NCI-H524 (cell line): Measurements from ENCODE around the gene FOXP1.
"Not testable (repeated sequence)": the region's sequence is repeated elsewhere in the genome, so short reads cannot be mapped to it uniquely, and the experiment has no call there.

Experiments used
- DNase-seq, 2 experiments: peaks; one replicate each; lab custom pipeline; 2025; lab: John Stamatoyannopoulos, UW

The FOXP1 gene

DNA sequence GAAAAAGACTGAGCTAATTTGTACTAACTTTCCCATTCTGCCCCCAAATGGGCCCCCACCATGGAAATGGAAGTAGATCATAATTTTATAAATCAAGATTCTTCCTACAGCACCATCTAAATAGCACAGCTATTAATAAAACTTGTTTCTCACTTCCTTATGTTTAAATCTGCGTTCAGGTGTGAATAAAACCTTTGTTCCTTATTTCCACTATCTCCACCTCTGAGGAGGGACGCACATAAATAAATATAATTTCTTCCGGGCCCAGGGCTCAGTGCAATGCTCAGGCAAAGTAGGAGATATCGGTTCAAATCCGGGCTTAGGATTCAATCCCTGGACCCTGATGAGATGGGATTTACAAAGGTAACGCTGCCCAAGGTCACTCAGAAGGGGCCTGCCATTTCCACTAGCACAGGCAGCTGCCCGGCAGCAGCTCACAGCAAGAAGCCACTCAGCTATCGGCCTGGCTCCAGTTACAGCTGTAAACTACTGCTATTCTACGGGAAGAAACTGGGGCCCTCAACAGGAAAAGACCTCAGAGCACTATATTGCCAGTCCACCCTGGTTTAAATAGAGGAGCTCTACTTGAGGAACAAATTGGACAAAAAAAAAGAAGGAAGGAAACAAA, 52.5 kb downstream of the FOXP1 start:
- peak in 1 of 2 experiments; percentile 19 for DNase-seq

DNA sequence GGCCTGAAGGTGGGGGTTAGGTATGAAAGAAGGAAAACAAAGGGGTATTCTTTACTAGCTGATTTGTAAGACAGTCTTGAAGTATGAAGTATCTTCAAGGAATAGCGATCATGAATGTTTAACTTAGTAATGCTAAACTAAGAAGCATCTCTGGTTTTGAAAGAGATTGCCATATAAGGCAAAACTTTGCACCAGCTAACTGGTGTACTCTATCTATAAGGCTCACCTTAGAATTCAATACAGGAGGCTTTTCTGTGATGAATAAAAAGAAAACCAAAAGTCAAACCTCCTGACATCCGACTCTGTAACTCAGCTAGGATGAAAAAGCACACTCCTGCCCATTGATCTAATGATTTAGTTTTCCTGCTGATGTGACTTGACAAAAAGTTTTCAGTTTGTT, 54.7 kb downstream of the FOXP1 start:
- DNase-seq = no peak

DNA sequence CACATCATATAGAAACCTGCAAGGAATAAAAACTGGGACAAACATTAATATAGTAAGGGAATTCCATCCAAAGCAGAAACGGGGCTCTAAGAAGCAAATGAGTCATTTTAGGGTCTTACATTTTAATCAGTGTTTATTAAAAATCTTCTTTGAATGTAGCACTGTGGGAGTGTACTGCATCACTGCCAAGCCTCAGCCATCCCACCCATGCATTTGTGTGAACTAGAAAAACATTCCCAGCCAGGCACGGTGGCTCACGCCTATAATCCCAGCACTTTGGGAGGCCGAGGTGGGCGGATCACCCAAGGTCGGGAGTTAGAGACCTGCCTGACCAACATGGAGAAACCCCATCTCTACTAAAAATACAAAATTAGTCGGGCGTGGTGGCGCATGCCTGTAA, 57.1 kb downstream of the FOXP1 start:
- DNase-seq = not testable (repeated sequence)

DNA sequence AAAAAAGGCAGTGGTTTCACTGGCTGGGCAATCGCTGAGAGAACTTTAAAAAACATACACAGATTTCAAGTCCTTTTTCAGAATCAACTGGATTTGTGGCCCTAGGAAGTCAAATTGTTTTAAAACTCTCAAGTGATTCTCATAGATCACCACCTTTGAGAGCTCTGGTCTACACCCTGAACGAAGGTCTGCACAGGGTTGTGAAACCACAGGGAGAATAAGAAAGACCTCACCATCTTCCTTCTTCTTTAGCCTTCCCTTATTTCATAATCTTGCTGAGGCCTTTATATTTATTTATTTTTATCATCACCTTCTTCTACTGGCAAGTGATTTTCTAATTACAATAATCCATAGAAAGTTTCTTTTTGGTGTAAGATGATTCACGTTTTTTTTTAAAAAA, 58.1 kb downstream of the FOXP1 start:
- no peak for DNase-seq

DNA sequence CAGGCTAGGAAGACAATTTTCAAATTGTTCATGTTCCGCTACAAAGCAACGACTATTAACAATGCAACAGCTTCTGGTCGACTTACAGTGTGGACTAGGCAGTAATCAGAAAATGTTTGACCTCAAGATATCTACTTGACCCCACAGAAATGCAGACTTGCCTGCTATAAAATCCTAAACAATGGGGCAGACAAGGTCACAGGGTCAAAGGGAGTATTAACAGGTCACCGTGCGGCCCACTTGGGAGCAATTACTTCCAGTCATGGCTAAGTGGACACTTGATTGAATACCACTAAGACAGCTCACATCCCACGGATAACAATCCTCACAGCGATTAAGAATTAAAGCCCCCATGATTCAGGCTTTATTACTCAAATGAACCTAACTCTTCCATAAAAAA, 58.9 kb downstream of the FOXP1 start:
- no peak for DNase-seq

DNA sequence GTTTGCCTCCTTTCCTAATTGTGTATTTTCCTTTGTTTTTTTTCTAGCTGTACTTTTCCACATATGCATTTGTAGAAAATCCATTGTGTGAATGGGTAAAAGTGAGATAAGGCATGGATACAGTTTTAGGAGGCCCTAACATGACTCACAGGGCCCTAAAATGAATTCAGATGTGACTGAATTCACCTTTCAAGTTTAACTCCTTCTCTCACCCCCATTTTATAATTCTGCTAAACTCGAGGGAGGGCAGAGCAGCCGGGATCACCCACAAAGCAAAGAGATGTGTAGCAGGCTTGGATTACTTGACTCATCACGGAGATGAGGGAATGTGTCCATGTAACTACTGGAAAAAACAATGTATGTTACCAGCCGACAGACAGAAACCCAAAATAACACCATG, 59.9 kb downstream of the FOXP1 start:
- DNase-seq = no peak

DNA sequence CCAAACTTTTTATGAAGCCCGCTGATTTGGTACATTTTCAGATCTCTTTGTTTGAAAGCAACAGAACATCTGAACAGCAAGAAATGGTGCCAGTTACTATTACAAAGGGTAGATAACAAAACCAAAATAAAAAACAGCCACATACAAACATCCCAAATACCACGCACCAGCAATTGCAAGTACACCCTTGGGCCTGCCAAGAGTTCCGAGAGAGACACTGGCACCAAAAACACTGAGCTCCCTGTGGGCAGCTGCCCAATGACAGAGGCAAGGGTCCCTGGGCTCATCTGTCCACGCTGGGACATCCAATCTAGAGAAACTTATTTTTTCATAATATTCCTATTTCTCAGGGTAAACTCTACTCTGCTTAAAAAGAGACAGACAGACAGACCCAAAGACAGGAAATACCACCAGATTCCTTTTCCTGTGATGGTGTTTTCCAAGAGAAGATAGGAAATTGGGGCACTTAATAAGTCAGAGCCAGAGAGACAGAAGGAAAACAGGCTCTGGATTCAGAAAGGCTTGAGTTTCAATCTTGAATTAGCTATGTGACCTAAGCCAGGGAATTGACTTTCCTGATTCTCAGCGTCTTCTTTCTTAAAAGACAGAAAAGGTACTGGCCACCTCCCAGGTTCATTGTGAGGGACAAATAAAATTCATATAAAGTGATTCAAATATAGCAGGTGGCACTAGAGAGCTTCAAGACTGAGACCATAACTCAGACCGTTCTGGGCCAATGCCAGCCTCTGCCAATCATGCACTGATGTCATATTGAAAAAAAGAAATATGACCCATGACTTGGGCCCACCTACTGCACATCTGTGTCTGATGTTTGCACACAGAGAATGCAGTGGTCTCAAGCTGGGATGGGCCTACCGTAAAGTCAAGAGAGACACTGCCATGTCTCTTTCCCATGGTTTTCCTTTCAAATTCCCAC, 61.3 kb downstream of the FOXP1 start:
- DNase-seq = peak in 1 of 2 experiments; percentile 64

DNA sequence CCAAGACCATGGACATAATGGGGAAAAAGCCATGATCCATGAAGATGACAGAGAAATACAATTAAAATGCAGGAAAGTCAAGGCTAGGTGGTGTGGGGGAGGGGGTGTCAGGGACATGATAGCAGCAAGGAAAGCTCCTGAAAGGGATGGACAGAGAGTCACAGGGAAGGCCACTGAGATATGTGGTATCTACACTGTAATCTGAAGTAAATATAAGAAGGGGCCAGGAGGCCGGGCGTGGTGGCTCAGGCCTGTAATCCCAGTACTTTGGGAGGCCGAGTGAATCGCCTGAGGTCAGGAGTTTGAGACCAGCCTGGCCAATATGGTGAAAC, 62.5 kb downstream of the FOXP1 start:
- DNase-seq = no peak

DNA sequence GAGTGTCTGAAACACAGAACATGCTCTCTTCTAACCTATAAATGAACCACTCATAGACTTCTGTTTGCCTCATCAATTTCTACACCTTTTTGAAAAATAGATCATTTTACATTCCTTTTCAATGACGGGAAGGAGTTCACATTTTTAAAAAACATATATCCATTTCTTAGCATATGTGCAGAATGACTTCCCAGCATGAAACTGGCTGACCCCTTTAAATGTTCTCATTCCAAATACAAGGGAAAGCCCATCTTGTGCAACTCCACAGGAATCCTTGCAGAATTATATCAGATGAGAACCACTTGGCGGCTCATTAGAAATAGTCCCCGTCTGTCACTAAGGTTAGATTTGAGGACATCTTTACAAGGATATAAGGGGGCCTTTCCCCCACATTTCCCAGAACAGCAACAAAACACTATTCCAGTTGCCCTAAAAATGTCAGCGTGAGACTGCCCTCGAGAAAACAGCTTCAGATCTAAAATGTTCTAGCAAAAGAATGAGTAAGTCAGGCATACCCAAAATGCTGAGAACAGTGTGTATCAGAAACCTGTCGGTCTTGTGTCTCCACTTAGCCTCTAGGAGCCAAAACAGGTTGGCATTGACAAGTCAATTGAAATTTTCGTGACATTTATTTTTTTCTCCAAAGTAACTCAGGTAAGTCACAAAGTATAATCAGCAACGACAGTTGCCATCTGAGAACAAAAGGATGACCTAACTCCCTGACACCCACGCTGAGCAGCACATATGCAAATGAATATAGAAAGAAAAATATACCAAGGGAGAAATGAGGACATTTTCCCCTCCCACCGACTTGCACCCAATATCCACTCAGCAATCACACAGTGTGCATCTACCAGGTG, 63.1 kb downstream of the FOXP1 start:
- DNase-seq = peak in 1 of 2 experiments; percentile 44

DNA sequence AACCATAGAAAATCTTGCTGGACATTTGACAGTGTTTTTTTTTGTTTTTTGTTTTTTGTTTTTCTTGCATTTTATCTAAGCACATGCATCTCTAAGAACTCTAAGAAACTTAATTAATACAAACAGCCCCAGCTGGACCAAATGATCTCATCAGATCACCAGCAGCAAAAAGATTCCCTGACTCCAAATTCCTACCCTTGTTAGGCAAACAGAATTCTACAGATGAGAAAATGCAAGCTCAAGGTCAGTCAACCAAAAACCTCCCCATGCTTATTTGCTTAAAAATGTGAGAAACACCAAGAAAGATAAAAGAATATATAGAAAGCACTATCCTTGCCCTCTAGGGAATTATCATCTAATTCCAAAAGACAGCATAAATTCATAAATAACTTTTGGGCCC, 65.4 kb downstream of the FOXP1 start:
- DNase-seq = no peak

DNA sequence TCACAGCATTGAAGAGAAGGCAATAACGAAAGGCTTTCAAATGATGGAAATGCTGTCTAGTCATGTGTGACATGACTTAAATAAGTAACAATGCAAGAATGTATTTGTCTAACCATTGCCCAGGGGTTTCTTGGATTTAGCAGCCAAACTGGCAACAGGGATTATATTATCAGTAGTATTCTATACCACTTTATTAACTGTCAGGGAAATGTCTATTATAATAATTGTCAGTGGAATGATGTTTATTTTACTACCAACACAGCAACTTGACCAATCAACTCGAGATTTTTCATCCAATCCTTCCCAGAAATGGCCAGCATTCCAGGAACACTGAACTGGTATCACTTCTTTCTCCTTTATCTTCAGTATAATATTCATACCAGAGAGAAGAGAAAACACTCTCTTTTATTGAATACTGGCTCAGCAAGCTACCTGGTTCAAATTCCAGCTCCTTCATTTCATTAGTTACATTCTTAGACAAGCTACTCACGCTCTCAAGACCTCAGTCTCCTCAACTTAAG, 66.2 kb downstream of the FOXP1 start:
- no peak for DNase-seq

DNA sequence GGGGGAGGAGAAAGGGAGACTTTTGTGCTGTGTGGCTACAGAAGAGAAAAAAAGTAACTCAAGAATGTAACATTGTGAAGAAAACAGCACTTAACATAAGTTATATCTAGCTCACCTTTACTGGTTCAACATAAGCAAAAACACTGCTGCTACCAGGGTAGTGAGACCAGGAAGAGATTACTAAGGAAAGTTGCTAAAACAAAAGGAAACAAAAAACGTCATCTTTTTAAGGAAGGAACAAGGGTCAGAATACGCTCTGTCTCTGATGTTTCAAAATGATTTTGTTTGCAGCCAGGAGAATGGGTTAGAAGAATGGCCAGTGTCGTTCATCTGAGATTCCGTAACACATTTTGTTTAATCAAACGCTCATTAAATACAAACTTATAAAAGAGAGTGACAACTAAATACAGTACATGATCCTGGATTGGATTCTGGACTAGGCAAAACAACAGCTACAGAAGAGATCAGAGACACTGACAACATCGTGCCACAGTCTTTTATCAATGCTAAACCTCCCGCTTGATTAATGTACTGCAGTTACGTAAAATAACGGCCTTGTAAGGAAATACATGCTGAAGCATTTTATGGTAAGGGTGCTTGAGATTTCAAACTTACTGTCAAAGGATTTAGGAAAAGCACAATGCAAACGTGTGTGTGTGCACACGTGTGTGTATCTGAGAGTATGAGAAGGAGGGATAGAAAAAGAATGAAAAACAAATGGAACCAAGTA, 67.7 kb downstream of the FOXP1 start:
- no peak for DNase-seq

DNA sequence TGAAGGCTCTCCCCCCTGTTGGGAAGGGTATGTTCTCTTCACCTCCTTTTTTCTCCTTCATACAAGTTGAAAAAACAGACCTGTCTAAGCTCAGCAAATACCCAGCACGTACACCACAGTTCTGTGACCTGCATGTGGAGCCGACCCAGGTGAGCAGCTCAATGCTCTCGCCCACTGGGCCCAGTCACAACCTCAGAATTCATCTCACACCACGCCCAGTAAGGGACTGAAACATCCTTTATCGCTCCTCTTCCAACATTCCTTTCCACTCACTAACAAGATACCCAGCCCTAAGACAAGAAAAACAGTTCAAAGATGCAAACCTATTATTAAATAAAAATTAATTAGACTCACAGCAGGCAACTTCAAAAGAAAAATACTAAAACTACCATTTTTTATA, 68.9 kb downstream of the FOXP1 start:
- DNase-seq = no peak

DNA sequence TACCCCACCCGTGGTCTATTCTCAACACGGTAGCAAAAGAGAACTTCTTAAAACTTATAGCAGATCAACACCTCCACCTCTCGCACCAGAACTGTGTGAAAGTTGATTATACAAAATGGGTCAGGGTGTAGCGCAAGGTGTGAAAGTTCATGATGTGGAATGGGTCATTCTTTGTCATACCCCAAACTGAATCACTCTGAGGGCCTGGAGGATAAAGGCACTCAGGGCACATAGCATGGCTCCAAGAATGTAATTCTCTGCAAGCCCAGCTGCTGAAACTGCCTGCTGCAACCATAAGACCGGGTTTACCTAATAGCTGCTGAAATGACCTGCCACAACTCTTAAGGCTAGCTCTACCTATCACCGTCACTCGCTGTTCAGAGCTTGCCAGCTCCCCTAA, 70.0 kb downstream of the FOXP1 start:
- no peak for DNase-seq

DNA sequence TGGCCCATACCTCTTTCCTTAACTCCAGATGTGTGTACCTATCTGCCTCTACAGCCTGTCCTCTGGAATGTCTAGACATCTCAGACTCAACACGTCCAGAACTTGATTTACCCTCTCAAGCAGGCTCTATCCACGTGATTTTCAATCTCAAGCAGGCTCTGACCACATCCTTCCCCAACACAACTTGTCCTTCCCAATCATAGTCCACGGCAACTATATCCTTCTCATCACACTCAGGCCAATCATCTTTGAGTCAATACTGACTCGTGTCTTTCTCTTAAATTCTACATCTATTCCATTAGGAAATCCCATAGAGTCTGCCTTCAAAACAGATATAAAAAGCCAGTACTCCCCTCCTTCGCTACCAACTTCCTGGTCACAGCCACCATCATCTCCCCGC, 70.4 kb downstream of the FOXP1 start:
- DNase-seq = no peak

DNA sequence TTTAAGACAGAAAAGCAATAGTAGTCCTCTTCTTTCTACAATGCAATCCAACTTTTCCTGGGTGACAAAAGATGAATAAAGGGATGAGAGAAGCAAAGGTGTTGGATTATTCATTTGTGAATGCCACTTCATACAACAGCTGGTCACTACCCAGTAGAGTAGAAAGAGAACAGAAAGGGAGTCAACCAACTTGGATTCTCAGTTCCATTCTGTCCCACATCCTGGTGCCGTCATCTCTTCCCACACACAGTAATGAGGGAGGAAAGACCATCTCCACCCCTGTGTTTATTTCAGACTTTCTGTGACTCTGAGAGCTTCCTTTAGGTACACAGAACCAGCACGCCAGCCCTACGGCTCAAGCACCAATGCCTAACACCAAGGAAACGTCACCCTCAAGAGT, 71.0 kb downstream of the FOXP1 start:
- DNase-seq = no peak

DNA sequence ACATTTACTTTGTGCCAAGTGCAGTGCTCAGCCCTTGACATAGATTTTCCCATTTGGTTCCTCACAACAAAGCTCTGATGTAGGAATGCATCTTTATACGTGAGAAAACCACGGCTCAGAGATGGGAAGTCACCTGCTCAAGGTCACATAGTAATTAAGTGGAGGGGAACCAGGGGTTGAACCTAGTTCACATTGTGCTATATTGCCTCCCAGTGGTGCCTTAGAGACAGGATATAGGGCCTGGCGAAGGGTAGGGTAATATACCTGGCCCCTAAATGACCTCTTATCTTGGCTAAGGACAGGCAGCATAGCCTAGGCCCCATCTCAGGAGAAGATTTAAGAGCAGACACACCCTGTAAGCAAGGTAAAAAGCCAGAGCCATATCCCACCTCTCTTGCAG, 71.5 kb downstream of the FOXP1 start:
- DNase-seq = peak in 1 of 2 experiments; percentile 37

DNA sequence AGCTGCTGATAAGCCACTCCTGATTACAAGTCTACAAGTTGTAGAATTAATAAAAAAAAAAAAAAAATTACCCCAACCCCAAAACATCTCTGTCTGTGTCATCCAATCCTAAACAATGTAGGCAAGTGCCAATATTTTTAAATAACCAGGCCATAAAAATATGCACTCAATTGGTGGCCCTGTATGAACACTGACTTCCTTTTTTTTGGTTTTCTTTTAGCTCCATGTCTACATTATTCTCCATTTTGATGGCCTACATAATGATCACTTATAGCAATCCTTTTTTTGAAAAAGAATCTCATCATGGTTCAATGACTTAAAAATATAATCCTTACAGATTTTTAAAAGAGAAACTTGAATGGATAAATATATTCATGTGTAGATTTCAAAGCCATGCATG, 72.1 kb downstream of the FOXP1 start:
- no peak for DNase-seq

DNA sequence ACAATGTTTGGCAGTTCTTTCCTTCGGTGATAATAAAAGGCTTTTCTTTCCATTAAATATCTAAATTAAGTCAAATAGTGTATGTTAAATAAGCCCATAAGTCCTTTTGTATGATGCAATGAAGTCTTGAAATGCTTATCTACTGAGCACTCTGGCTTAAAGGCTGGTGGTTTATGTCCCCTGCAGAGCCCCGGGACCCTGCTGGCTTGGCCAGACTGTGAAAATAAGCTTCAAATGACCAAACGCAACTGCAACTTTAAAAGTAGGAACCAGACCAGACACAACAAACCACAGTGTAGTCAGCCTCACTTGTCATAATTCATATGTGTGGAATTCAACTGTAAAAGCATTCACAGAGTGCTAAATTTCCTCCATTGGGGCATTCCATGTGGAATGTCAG, 72.5 kb downstream of the FOXP1 start:
- DNase-seq = no peak

DNA sequence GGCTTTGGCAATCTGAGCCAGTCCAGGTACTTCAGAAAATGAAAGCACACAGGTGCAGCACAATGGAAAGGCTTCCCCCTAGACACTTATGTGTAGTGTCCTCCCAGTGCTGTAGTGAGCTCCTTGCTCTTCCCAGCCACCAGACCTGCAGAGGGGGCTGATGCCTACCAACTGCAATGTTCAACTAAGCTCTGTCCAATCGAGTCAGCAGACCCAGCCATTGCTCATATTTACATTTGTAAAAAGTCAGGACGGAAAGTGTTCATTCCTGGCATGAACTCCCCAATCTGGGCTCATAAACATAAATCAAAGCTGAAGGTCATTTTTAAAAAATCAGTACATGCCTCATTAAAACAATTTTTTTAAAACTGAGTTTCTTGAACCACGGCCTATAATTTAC, 73.0 kb downstream of the FOXP1 start:
- no peak for DNase-seq

DNA sequence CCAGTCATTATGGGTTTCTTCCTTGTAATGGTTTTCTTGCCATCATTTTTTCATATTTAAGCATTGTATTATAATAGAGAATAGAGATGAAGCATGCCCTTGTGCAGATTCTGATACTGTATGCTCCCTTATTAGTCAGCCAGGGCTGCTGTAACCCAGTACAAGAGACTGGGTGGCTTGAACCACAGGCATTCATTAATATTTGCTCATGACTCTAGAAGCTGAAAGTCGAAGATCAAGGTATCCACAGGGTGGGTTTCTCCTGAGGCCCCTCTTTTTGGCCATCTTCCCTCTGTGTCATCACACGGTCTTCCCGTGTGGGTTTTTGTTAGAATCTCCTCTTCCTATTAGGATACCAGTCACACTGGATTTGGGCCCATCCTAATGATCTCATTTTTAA, 74.5 kb downstream of the FOXP1 start:
- no peak for DNase-seq
